HFFc6 (cell line): ENCODE results near the gene NR1D1. TPM values are rescaled to one million over a fixed set of nuclear protein-coding genes. Genes with fewer than 3 reads are reported as not detected.

Source experiments
- DNase-seq: peaks from one replicate; pipeline ENCODE4 v3.0.0-alpha.2; 2018
- H3K27ac Mint-ChIP-seq: 2 replicates; pipeline ENCODE4 v1.8.0; 2020; ENCODE audit warnings: mild to moderate bottlenecking, mixed read lengths
- H3K27me3 Mint-ChIP-seq: 2 replicates; pipeline ENCODE4 v1.8.0; 2021; ENCODE audit warnings: mild to moderate bottlenecking, moderate library complexity, mixed read lengths; ENCODE audit not compliant: insufficient read depth
- H3K36me3 Mint-ChIP-seq: 2 replicates; pipeline ENCODE4 v1.8.0; 2021; ENCODE audit warnings: low read depth, mixed read lengths
- H3K4me1 Mint-ChIP-seq: 2 replicates; pipeline ENCODE4 v1.8.0; 2020; ENCODE audit warnings: low read depth, mixed read lengths
- H3K4me3 Mint-ChIP-seq: 2 replicates; pipeline ENCODE4 v1.8.0; 2020; ENCODE audit warnings: mild to moderate bottlenecking, moderate library complexity, mixed read lengths
- H3K9me3 Mint-ChIP-seq: 2 replicates; pipeline ENCODE4 v1.8.0; 2020; ENCODE audit warnings: mild to moderate bottlenecking, mixed read lengths
- CTCF ChIP-seq: fragments of 200-600 bp; sonication (generic); IDR thresholded peaks from 2 replicates; pipeline ENCODE4 v1.5.0; 2021; ENCODE audit warnings: antibody characterized with exemption, mild to moderate bottlenecking
- total RNA-seq, 6 experiments: library from RNA; stranded (reverse); fragmentation: NEBNext Ultra II Directional; extraction: Animal tissue kit (Norgen Biotek cat#: 25700); gene quantifications; 2 replicates in 1 of 6; 3 replicates in 5 of 6; pipeline ENCODE4 v1.2.3, GENCODE V29; 2021

NR1D1 gene
- total RNA-seq, 6 experiments from 2014 or later = 11.2 to 15.8 (median 15.1) TPM

- peaks cover 2% of the 10 kb centered on the region for H3K27me3 Mint-ChIP-seq
- TF ChIP-seq CTCF = peak; percentile 88
- H3K9me3 Mint-ChIP-seq = no peaks in the 10 kb centered on the region
- peak overlapping the region; percentile 99 for H3K27ac Mint-ChIP-seq
- no peaks in the 10 kb centered on the region; the same call in 1 of the 2 replicates for H3K36me3 Mint-ChIP-seq
- peak; percentile 94 for DNase-seq
- peaks cover 79% of the 10 kb centered on the region for H3K4me1 Mint-ChIP-seq
- H3K4me3 Mint-ChIP-seq = peak overlapping the region; percentile 86
Measured at GRCh38 chr17:40113110-40113906, 12.9 kb upstream of the NR1D1 start.

GRCh38 chr17:40112718-40113109 is 12.3 kb upstream of the NR1D1 start:
- no peak for TF ChIP-seq CTCF
- Mint-ChIP-seq H3K4me3 (peak overlapping the region; percentile 86), H3K27me3 (peaks cover 2% of the 10 kb centered on the region), H3K36me3 (no peaks in the 10 kb centered on the region), H3K9me3 (no peaks in the 10 kb centered on the region), H3K4me1 (peaks cover 85% of the 10 kb centered on the region), H3K27ac (peak overlapping the region; percentile 99)
- DNase-seq = no peak

GRCh38 chr17:40112191-40112711 is 11.9 kb upstream of the NR1D1 start:
- DNase-seq = no peak
- Mint-ChIP-seq H3K27ac (peak overlapping the region; percentile 99), H3K4me3 (peak overlapping the region; percentile 86), H3K4me1 (peaks cover 90% of the 10 kb centered on the region), H3K36me3 (no peaks in the 10 kb centered on the region), H3K27me3 (peaks cover 3% of the 10 kb centered on the region), H3K9me3 (no peaks in the 10 kb centered on the region)
- no peak for TF ChIP-seq CTCF

GRCh38 chr17:40111221-40112128 is 11.1 kb upstream of the NR1D1 start:
- Mint-ChIP-seq H3K4me1 (peaks cover 95% of the 10 kb centered on the region), H3K27ac (peak overlapping the region; percentile 99)
- DNase-seq = peak; percentile 82

More at GRCh38 chr17:40111221-40112128, 11.1 kb upstream of the NR1D1 start:
- Mint-ChIP-seq H3K27me3 (peaks cover 3% of the 10 kb centered on the region), H3K4me3 (peak overlapping the region; percentile 86), H3K9me3 (no peaks in the 10 kb centered on the region), H3K36me3 (no peaks in the 10 kb centered on the region)
- TF ChIP-seq CTCF = peak; percentile 81
